HCT116 (cell line): ENCODE results near the gene TXNDC17. TPM values are rescaled to one million over a fixed set of nuclear protein-coding genes. Genes with fewer than 3 reads are reported as not detected.

Experiments
- ATAC-seq: fragments of 200-7000 bp; cut with Tn5 transposase; 2 replicates; pipeline ENCODE4 v1.9.1; 2020; ENCODE audit warnings: mild to moderate bottlenecking, moderate library complexity
- BruUV-seq: library from RNA; stranded (reverse); fragments of 400-500 nt; replicated peaks from 2 replicates; lab custom pipeline; 2021; lab: Mats Ljungman, UMichigan
- CTCF ChIA-PET: fragments of 300-600 bp; sonication (Branson Sonifier 250); formaldehyde crosslinking; loops from one replicate; lab custom pipeline; 2021; ENCODE audit warnings: antibody characterized with exemption; lab: Charles Lee
- POLR2A ChIA-PET: fragments of 300-600, 350-600 bp; sonication (Branson Sonifier 250); formaldehyde crosslinking; loops from one replicate; lab custom pipeline; 2021; ENCODE audit warnings: antibody characterized with exemption; lab: Charles Lee
- RAD21 ChIA-PET, 2 experiments: fragments of 300-600 bp; sonication (Branson Sonifier 250); formaldehyde crosslinking; loops; one replicate each; lab custom pipeline; 2023; ENCODE audit warnings: low total read pairs in 2 of 2; ENCODE audit not compliant: uncharacterized antibody in 2 of 2, unreplicated experiment in 2 of 2, low non-redundant PET in 1 of 2; lab: Charles Lee
- DNase-seq: peaks from one replicate; pipeline ENCODE4 v3.0.0-alpha.2; 2010; ENCODE audit warnings: low read depth, low spot score
- H2AFZ ChIP-seq: fragments of 200-600 bp; shearing (Covaris generic), sonication (generic); 2 replicates; pipeline ENCODE4 v1.6.1; 2017; ENCODE audit warnings: low read depth, mixed run types, mixed read lengths, antibody characterized with exemption, low read length; ENCODE audit not compliant: poor library complexity, severe bottlenecking
- H3K27ac ChIP-seq: 2 replicates; pipeline ENCODE4 v1.5.1; 2012; ENCODE audit warnings: low read depth, low read length
- H3K27me3 ChIP-seq: fragments of 200-600 bp; sonication (generic); 2 replicates; pipeline ENCODE4 v1.6.1; 2016; ENCODE audit warnings: mixed run types, low read length, mixed read lengths; ENCODE audit not compliant: insufficient read depth
- H3K36me3 ChIP-seq, 2 experiments: fragments of 200-500 bp in 1 of 2; fragments of 200-600 bp in 1 of 2; sonication (Bioruptor generic) in 1 of 2; sonication (generic) in 1 of 2; 2 replicates each; pipeline versions ENCODE4 v1.5.1 to v1.6.1; 2014 to 2016; ENCODE audit warnings: low read length in 2 of 2, inconsistent platforms in 1 of 2, mixed read lengths in 1 of 2, mixed run types in 1 of 2; ENCODE audit not compliant: insufficient read depth in 2 of 2, control insufficient read depth in 1 of 2
- H3K4me1 ChIP-seq, 2 experiments: fragments of 200-600 bp in 1 of 2; sonication (generic) in 1 of 2; 2 replicates each; pipeline versions ENCODE4 v1.5.1 to v1.6.1; 2012 to 2017; ENCODE audit warnings: low read length in 2 of 2, inconsistent platforms in 1 of 2, mild to moderate bottlenecking in 1 of 2, mixed read lengths in 1 of 2, mixed run types in 1 of 2, moderate library complexity in 1 of 2; ENCODE audit not compliant: insufficient read depth in 2 of 2, control insufficient read depth in 1 of 2
- H3K4me2 ChIP-seq: fragments of 200-600 bp; sonication (generic); 2 replicates; pipeline ENCODE4 v1.6.1; 2017; ENCODE audit warnings: mixed run types, low read length, mixed read lengths
- H3K4me3 ChIP-seq, 2 experiments: fragments of 200-600 bp in 1 of 2; sonication (generic) in 1 of 2; replicated peaks in 1 of 2; 2 replicates each; pipeline ENCODE4 v1.5.1; 2011 to 2016; ENCODE audit warnings: low read length in 2 of 2, control low read depth in 1 of 2, low read depth in 1 of 2, mild to moderate bottlenecking in 1 of 2, mixed read lengths in 1 of 2, mixed run types in 1 of 2
- H3K79me2 ChIP-seq: fragments of 200-600 bp; sonication (generic); 2 replicates; pipeline ENCODE4 v1.6.1; 2017; ENCODE audit warnings: mild to moderate bottlenecking, mixed run types, low read length, moderate library complexity, mixed read lengths; ENCODE audit not compliant: insufficient read depth
- H3K9ac ChIP-seq: fragments of 200-600 bp; sonication (generic); 2 replicates; pipeline ENCODE4 v1.6.1; 2016; ENCODE audit warnings: low read length, mixed read lengths
- H3K9me2 ChIP-seq: fragments of 200-600 bp; sonication (generic), shearing (Covaris generic); 2 replicates; pipeline ENCODE4 v1.6.1; 2017; ENCODE audit warnings: mixed run types, mild to moderate bottlenecking, moderate library complexity; ENCODE audit not compliant: insufficient read depth
- H3K9me3 ChIP-seq, 2 experiments: fragments of 200-500 bp in 1 of 2; fragments of 200-600 bp in 1 of 2; sonication (Bioruptor generic) in 1 of 2; sonication (generic) in 1 of 2; 2 replicates each; pipeline ENCODE4 v1.6.1; 2014 to 2017; ENCODE audit warnings: low read length in 2 of 2, mixed read lengths in 2 of 2, inconsistent platforms in 1 of 2, low read depth in 1 of 2, mild to moderate bottlenecking in 1 of 2, mixed run types in 1 of 2, moderate library complexity in 1 of 2; ENCODE audit not compliant: control insufficient read depth in 1 of 2, insufficient read depth in 1 of 2
- H4K20me1 ChIP-seq: fragments of 200-600 bp; sonication (generic), shearing (Covaris generic); 2 replicates; pipeline ENCODE4 v1.6.1; 2017; ENCODE audit warnings: mixed run types, mild to moderate bottlenecking, moderate library complexity; ENCODE audit not compliant: insufficient read depth
- CBX3 ChIP-seq: IDR thresholded peaks from 2 replicates; pipeline ENCODE4 v1.6.1; 2012; ENCODE audit warnings: low read depth
- CEBPB ChIP-seq: IDR thresholded peaks from 2 replicates; pipeline ENCODE4 v1.6.1; 2012; ENCODE audit warnings: low read depth
- ELF1 ChIP-seq: IDR thresholded peaks from 2 replicates; pipeline ENCODE4 v1.6.1; 2012; ENCODE audit warnings: low read depth, borderline replicate concordance
- EZH2 ChIP-seq: fragments of 200-600 bp; sonication (generic); IDR thresholded peaks from 2 replicates; pipeline ENCODE4 v1.6.1; 2017; ENCODE audit warnings: antibody characterized with exemption, mixed run types
- FOSL1 ChIP-seq: IDR thresholded peaks from 2 replicates; pipeline ENCODE4 v1.6.1; 2012; ENCODE audit warnings: low read depth
- SIN3A ChIP-seq: IDR thresholded peaks from 2 replicates; pipeline ENCODE4 v1.6.1; 2012; ENCODE audit warnings: low read depth
- SRF ChIP-seq: IDR thresholded peaks from 2 replicates; pipeline ENCODE4 v1.6.1; 2012; ENCODE audit warnings: low read depth
- TCF7L2 ChIP-seq: IDR thresholded peaks from 2 replicates; pipeline ENCODE4 v1.7.0; 2011; ENCODE audit warnings: borderline replicate concordance, inconsistent platforms; ENCODE audit not compliant: insufficient read depth, insufficient read length; ENCODE audit errors: extremely low read depth
- YY1 ChIP-seq: IDR thresholded peaks from 2 replicates; pipeline ENCODE4 v1.6.1; 2011; ENCODE audit warnings: low read length, low read depth, moderate library complexity, mild to moderate bottlenecking; ENCODE audit not compliant: insufficient replicate concordance; ENCODE audit errors: extremely low read depth
- ZFX ChIP-seq: fragments of 450-650 bp; IDR thresholded peaks from 2 replicates; pipeline ENCODE4 v1.6.1; 2017
- intact Hi-C: fragments of 100-400 bp; cut with micrococcal nuclease; formaldehyde crosslinking; loops from 2 replicates; pipeline ENCODE4 v1.10.0; 2022
- total RNA-seq: library from RNA; stranded (reverse); gene quantifications from one replicate; pipeline ENCODE4 v1.2.1, GENCODE V29; 2021; ENCODE audit not compliant: unreplicated experiment
- TF ChIP-seq, protein P1 (sequence below), 3 experiments: fragments of 200-600 bp in 1 of 3; sonication (generic) in 1 of 3; IDR thresholded peaks in 2 of 3; conservative IDR thresholded peaks in 1 of 3; 2 replicates each; pipeline ENCODE4 v1.5.1; 2012 to 2017; ENCODE audit warnings: low read depth in 2 of 3, low read length in 2 of 3, antibody characterized with exemption in 1 of 3, borderline replicate concordance in 1 of 3, control low read depth in 1 of 3, mild to moderate bottlenecking in 1 of 3, mixed read lengths in 1 of 3, mixed run types in 1 of 3, moderate library complexity in 1 of 3; ENCODE audit not compliant: insufficient read depth in 1 of 3
- TF ChIP-seq, protein P2 (sequence below): IDR thresholded peaks from 2 replicates; pipeline ENCODE4 v1.6.1; 2012
- TF ChIP-seq, protein P3 (sequence below): IDR thresholded peaks from 2 replicates; pipeline ENCODE4 v1.6.1; 2012
- TF ChIP-seq, protein P4 (sequence below): IDR thresholded peaks from 2 replicates; pipeline ENCODE4 v1.6.1; 2012; ENCODE audit warnings: low read depth

The TXNDC17 gene
- total RNA-seq, 1 experiment from 2014 or later: 121 TPM

DNA sequence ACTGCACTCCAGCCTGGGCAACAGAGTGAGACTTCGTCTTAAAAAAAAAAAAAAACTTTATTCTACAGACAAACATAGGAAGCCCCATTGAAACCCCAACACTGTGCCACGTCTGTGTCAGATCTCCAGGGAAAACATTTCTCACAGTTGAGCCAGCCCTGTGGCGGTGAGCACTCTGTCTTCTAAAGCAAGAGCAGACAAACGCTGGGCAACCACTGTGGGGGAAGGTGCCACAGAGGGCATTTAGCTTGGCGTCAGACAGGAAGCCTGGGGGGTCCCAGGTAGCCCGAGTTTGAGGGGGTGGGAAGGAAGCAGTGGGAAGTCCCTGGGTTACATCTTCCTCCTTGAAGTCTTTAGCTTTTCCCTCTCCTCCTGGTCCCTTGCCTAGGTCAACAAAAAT is 26.7 kb downstream of the TXNDC17 start (continued):
- TF ChIP-seq, protein P1, sequence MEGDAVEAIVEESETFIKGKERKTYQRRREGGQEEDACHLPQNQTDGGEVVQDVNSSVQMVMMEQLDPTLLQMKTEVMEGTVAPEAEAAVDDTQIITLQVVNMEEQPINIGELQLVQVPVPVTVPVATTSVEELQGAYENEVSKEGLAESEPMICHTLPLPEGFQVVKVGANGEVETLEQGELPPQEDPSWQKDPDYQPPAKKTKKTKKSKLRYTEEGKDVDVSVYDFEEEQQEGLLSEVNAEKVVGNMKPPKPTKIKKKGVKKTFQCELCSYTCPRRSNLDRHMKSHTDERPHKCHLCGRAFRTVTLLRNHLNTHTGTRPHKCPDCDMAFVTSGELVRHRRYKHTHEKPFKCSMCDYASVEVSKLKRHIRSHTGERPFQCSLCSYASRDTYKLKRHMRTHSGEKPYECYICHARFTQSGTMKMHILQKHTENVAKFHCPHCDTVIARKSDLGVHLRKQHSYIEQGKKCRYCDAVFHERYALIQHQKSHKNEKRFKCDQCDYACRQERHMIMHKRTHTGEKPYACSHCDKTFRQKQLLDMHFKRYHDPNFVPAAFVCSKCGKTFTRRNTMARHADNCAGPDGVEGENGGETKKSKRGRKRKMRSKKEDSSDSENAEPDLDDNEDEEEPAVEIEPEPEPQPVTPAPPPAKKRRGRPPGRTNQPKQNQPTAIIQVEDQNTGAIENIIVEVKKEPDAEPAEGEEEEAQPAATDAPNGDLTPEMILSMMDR (IDR thresholded peaks at IDR 0.05 in 2 of 3, conservative IDR thresholded peaks at IDR 0.05 in 1 of 3; ENCODE audit: borderline replicate concordance in 1 of 3, insufficient read depth in 1 of 3, low read depth in 2 of 3, low read length in 2 of 3): no peak
- no peak for TF ChIP-seq TCF7L2
- TF ChIP-seq EZH2: no peak
- TF ChIP-seq ZFX: no peak
- TF ChIP-seq, all 23 proteins: peak for 0

DNA sequence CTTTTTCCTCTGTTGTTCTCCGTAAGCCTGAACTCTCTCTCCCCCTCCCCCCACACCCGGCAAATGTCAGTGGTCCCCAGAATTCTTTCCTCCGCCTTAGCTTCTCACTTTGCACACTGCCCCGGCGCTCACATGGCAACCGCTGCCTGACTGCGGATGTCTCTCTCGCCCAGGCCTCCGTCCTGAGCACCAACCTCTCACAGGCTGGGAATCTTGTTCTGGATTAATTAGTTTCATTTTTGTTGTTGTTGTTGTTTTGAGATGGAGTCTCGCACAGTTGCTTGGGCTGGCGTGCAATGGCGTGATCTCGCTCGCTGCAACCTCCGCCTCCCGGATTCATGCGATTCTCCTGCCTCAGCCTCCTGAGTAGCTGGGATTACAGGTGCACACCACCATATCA is 27.4 kb downstream of the TXNDC17 start:
- no peak overlapping the region for H3K27ac ChIP-seq
- TF ChIP-seq SIN3A: no peak
- TF ChIP-seq EZH2: no peak
- no peak for TF ChIP-seq CBX3
- no peak for TF ChIP-seq ELF1
- TF ChIP-seq FOSL1: no peak
- TF ChIP-seq, protein P1 (IDR thresholded peaks at IDR 0.05 in 2 of 3, conservative IDR thresholded peaks at IDR 0.05 in 1 of 3; ENCODE audit: borderline replicate concordance in 1 of 3, insufficient read depth in 1 of 3, low read depth in 2 of 3, low read length in 2 of 3): no peak
- no peak for TF ChIP-seq YY1
- TF ChIP-seq CEBPB: no peak
- TF ChIP-seq, protein P2, sequence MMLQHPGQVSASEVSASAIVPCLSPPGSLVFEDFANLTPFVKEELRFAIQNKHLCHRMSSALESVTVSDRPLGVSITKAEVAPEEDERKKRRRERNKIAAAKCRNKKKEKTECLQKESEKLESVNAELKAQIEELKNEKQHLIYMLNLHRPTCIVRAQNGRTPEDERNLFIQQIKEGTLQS: no peak
- TF ChIP-seq SRF: no peak
- TF ChIP-seq, protein P3, sequence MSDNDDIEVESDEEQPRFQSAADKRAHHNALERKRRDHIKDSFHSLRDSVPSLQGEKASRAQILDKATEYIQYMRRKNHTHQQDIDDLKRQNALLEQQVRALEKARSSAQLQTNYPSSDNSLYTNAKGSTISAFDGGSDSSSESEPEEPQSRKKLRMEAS: no peak
- TF ChIP-seq, protein P4, sequence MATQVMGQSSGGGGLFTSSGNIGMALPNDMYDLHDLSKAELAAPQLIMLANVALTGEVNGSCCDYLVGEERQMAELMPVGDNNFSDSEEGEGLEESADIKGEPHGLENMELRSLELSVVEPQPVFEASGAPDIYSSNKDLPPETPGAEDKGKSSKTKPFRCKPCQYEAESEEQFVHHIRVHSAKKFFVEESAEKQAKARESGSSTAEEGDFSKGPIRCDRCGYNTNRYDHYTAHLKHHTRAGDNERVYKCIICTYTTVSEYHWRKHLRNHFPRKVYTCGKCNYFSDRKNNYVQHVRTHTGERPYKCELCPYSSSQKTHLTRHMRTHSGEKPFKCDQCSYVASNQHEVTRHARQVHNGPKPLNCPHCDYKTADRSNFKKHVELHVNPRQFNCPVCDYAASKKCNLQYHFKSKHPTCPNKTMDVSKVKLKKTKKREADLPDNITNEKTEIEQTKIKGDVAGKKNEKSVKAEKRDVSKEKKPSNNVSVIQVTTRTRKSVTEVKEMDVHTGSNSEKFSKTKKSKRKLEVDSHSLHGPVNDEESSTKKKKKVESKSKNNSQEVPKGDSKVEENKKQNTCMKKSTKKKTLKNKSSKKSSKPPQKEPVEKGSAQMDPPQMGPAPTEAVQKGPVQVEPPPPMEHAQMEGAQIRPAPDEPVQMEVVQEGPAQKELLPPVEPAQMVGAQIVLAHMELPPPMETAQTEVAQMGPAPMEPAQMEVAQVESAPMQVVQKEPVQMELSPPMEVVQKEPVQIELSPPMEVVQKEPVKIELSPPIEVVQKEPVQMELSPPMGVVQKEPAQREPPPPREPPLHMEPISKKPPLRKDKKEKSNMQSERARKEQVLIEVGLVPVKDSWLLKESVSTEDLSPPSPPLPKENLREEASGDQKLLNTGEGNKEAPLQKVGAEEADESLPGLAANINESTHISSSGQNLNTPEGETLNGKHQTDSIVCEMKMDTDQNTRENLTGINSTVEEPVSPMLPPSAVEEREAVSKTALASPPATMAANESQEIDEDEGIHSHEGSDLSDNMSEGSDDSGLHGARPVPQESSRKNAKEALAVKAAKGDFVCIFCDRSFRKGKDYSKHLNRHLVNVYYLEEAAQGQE: no peak

More for the DNA sequence above, 27.4 kb downstream of the TXNDC17 start:
- H4K20me1 ChIP-seq: no peaks in the 10 kb centered on the region
- no TSS peak for BruUV-seq
- no peak overlapping the region for H2AFZ ChIP-seq
- no peak overlapping the region for H3K9ac ChIP-seq
- no peaks in the 10 kb centered on the region for H3K36me3 ChIP-seq
- H3K9me3 ChIP-seq: no peaks in the 10 kb centered on the region
- H3K27me3 ChIP-seq: no peaks in the 10 kb centered on the region
- H3K4me1 ChIP-seq: peaks cover 19 to 47% of the 10 kb centered on the region in 2 experiments
- no peak overlapping the region for H3K4me2 ChIP-seq
- POLR2A ChIA-PET: no interaction called here
- no peaks in the 10 kb centered on the region for H3K79me2 ChIP-seq
- no peak overlapping the region for H3K4me3 ChIP-seq
- CTCF ChIA-PET: interaction anchor here (1.4 to 3.8 kb wide), 2 partner anchors 336 to 345 kb away, joined by 3 to 34 read pairs; partner anchors contain the start of gene RNASEK
- DNase-seq (no peak), ATAC-seq (no peak)
- intact Hi-C loops: no loop called here
- H3K9me2 ChIP-seq: no peaks in the 10 kb centered on the region
- RAD21 ChIA-PET: no interaction called here
